ENCODE data around the gene GRAMD2B. TPM values are rescaled to one million over a fixed set of nuclear protein-coding genes. Genes with fewer than 3 reads are reported as not detected.

The GRAMD2B gene
- total and polyA plus RNA-seq, 2 of the 8 experiments (the other 6 are each of a cell fraction or from before 2014, with no cell fraction given): 6.4 to 9.4 TPM

DNA sequence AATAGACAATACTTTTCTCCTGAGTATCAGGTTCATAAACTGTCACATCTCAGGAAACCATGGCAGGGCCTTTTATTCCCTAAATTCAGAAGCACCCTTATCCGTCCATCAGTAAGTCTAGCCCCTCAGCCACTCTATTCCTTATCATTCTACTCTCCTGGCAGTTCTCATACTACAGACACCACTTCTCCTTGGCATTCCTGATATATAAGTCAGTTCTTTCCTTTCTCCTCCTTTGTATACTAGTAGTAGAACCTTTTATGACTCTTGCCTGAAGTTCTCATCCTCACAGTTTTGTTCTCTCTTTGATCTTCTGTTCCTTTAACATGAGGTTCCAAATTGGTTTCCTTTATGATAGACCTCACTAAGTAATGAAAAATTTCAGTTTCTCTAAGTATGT is 29.3 kb downstream of the GRAMD2B start:
- no peak overlapping the region for H3K27ac ChIP-seq (ENCODE audit: low read depth, low read length)

More for the DNA sequence above, 29.3 kb downstream of the GRAMD2B start:
- Histone ChIP-seq H3K18ac (ENCODE audit: extremely low read depth, low read length) (no peak overlapping the region), H4K91ac (replicated peaks; ENCODE audit: insufficient read length, low read length) (no peak overlapping the region), H3K23me2 (ENCODE audit: low read depth, low read length) (no peaks in the 10 kb centered on the region), H3K36me3 (ENCODE audit: control insufficient read depth in 2 of 4, insufficient read depth in 4 of 4, low read length in 3 of 4) (peaks cover 0 to 4% (median 0%) of the 10 kb centered on the region in 4 experiments; a peak in 1 of 8 replicates), H4K20me1 (replicated peaks in 1 of 2; ENCODE audit: control insufficient read depth in 1 of 2, insufficient read depth in 2 of 2, low read length in 2 of 2) (no peaks in the 10 kb centered on the region), H3K23ac (ENCODE audit: insufficient read length) (no peak overlapping the region), H3K56ac (replicated peaks; ENCODE audit: insufficient read length, low read depth, low read length) (no peak overlapping the region), H2BK20ac (ENCODE audit: low read length) (no peak overlapping the region), H3K4me2 (ENCODE audit: insufficient read depth in 1 of 2, low read depth in 2 of 2, low read length in 2 of 2) (no peak overlapping the region), H3K4ac (replicated peaks; ENCODE audit: insufficient read length, low read depth, low read length) (no peak overlapping the region), H2BK15ac (ENCODE audit: low read length) (no peak overlapping the region), H2AK5ac (ENCODE audit: low read depth, low read length) (no peak overlapping the region), H3K79me1 (ENCODE audit: low read depth, low read length) (peaks cover 6% of the 10 kb centered on the region; the same call in 1 of the 2 replicates), H2AFZ (ENCODE audit: low read length) (no peak overlapping the region), H3K4me1 (replicated peaks in 1 of 4; ENCODE audit: control insufficient read depth in 3 of 4, insufficient read depth in 4 of 4, low read length in 3 of 4) (no peaks in the 10 kb centered on the region), H2BK120ac (replicated peaks; ENCODE audit: low read depth, low read length) (no peak overlapping the region), H4K5ac (ENCODE audit: insufficient read length, low read depth, low read length) (no peak overlapping the region), H2BK5ac (ENCODE audit: low read depth, low read length) (no peak overlapping the region), H3K14ac (ENCODE audit: insufficient read length) (no peak overlapping the region), H3K9me3 (ENCODE audit: insufficient read depth in 2 of 2, low read depth in 1 of 2, low read length in 1 of 2) (no peaks in the 10 kb centered on the region), H3K9ac (replicated peaks in 1 of 4; ENCODE audit: extremely low read depth in 1 of 4, low read depth in 3 of 4, low read length in 3 of 4) (no peak overlapping the region), H2BK12ac (ENCODE audit: low read depth, low read length) (no peak overlapping the region), H4K8ac (ENCODE audit: extremely low read depth, insufficient read depth, low read length) (no peak overlapping the region), H3K79me2 (ENCODE audit: control insufficient read depth in 1 of 2, insufficient read depth in 2 of 2, low read length in 2 of 2) (no peaks in the 10 kb centered on the region), H3K27me3 (replicated peaks in 1 of 4; ENCODE audit: control insufficient read depth in 3 of 4, extremely low read depth in 1 of 4, insufficient read depth in 3 of 4, low read length in 3 of 4) (no peaks in the 10 kb centered on the region), H3K4me3 (ENCODE audit: extremely low read depth in 1 of 4, insufficient read depth in 2 of 4, low read depth in 3 of 4, low read length in 4 of 4) (no peak overlapping the region)
- no peak for TF ChIP-seq SIRT6 (IDR thresholded peaks at IDR 0.05; ENCODE audit: low read length)
- DNase-seq (ENCODE audit: low read depth in 1 of 2, low spot score in 2 of 2): no peak
- WGBS, 2 experiments (ENCODE audit: extremely low coverage in 1 of 2, insufficient coverage in 1 of 2, insufficient read length in 1 of 2, insufficient replicate concordance in 2 of 2, low coverage in 1 of 2, low lambda C conversion rate in 2 of 2, missing lambda C conversion rate in 1 of 2): 87% methylated on average over 1 of the region's 1 CpG; no CpG with 5 or more reads in 1 of the 2 experiments
- CTCF ChIA-PET (ENCODE audit: partially characterized antibody): no interaction called here
- POLR2A ChIA-PET (ENCODE audit: partially characterized antibody): no interaction called here
- FAIRE-seq: no peak

All from H1 (cell line).